Endothelial cell of umbilical vein (primary cell): ENCODE results near the gene MED12L. TPM values are rescaled to one million over a fixed set of nuclear protein-coding genes. Genes with fewer than 3 reads are reported as not detected.

ENCODE experiments used
- BruUV-seq: library from RNA; stranded (reverse); fragments of 400-500 nt; replicated peaks from 2 replicates; lab custom pipeline; 2021; lab: Mats Ljungman, UMichigan
- CTCF ChIA-PET: fragments of 300-600, 350-600 bp; sonication (Branson Sonifier 250); formaldehyde crosslinking; loops from one replicate; lab custom pipeline; 2021; ENCODE audit warnings: antibody characterized with exemption, inconsistent platforms; lab: Charles Lee
- POLR2A ChIA-PET: fragments of 300-600, 350-600 bp; sonication (Branson Sonifier 250); formaldehyde crosslinking; loops from one replicate; lab custom pipeline; 2021; ENCODE audit warnings: antibody characterized with exemption, inconsistent platforms; lab: Charles Lee
- DNase-seq: peaks from one replicate; pipeline ENCODE4 v3.0.0-alpha.2; 2011; ENCODE audit warnings: low read depth, low spot score
- FAIRE-seq: peaks from 2 replicates; lab custom pipeline; 2011; peaks lifted over from hg19 to GRCh38; lab: Jason Lieb, UNC
- H2AFZ ChIP-seq: 2 replicates; pipeline ENCODE4 v1.6.0; 2012; ENCODE audit warnings: low read depth, low read length, control low read depth, inconsistent platforms
- H3K27ac ChIP-seq: 2 replicates; pipeline ENCODE4 v1.5.1; 2011; ENCODE audit warnings: low read depth, mild to moderate bottlenecking, control low read depth, low read length, moderate library complexity; ENCODE audit not compliant: insufficient read depth
- H3K27me3 ChIP-seq, 2 experiments: 2 replicates each; pipeline versions ENCODE4 v1.6.0 to v1.6.1; 2011; ENCODE audit warnings: low read length in 2 of 2, mixed read lengths in 1 of 2; ENCODE audit not compliant: control insufficient read depth in 2 of 2, insufficient read depth in 2 of 2
- H3K36me3 ChIP-seq, 2 experiments: 2 replicates in 1 of 2; 3 replicates in 1 of 2; pipeline ENCODE4 v1.5.1; 2011; ENCODE audit warnings: low read length in 2 of 2, mild to moderate bottlenecking in 1 of 2, moderate library complexity in 1 of 2; ENCODE audit not compliant: control insufficient read depth in 2 of 2, insufficient read depth in 2 of 2; ENCODE audit errors: extremely low read depth in 1 of 2
- H3K4me1 ChIP-seq: 3 replicates; pipeline ENCODE4 v1.5.1; 2011; ENCODE audit warnings: mild to moderate bottlenecking, low read length; ENCODE audit not compliant: control insufficient read depth, insufficient read depth; ENCODE audit errors: extremely low read depth
- H3K4me2 ChIP-seq: 2 replicates; pipeline ENCODE4 v1.6.1; 2011; ENCODE audit warnings: low read length, control low read depth, mixed read lengths; ENCODE audit not compliant: insufficient read depth
- H3K4me3 ChIP-seq, 3 experiments: fragments of 200-600 bp in 1 of 3; sonication (generic), shearing (Covaris generic) in 1 of 3; replicated peaks in 1 of 3; 2 replicates each; pipeline ENCODE4 v1.5.1; 2011 to 2016; ENCODE audit warnings: control low read depth in 3 of 3, low read length in 3 of 3, mild to moderate bottlenecking in 2 of 3, inconsistent platforms in 1 of 3, low read depth in 1 of 3, moderate library complexity in 1 of 3; ENCODE audit not compliant: insufficient read depth in 1 of 3
- H3K79me2 ChIP-seq: 2 replicates; pipeline ENCODE4 v1.6.0; 2012; ENCODE audit warnings: low read length, inconsistent platforms; ENCODE audit not compliant: control insufficient read depth, insufficient read depth
- H3K9ac ChIP-seq: replicated peaks from 2 replicates; pipeline ENCODE3; 2011; ENCODE audit warnings: low read length, control low read depth; ENCODE audit not compliant: insufficient read depth; ENCODE audit errors: extremely low read depth
- H3K9me1 ChIP-seq: replicated peaks from 3 replicates; pipeline ENCODE4 v1.6.0; 2011; ENCODE audit warnings: mild to moderate bottlenecking, low read length; ENCODE audit not compliant: control insufficient read depth, insufficient read depth; ENCODE audit errors: extremely low read depth
- H3K9me3 ChIP-seq: replicated peaks from 2 replicates; pipeline ENCODE4 v1.5.1; 2012; ENCODE audit warnings: low read length, inconsistent platforms; ENCODE audit not compliant: control insufficient read depth, insufficient read depth
- H4K20me1 ChIP-seq: replicated peaks from 2 replicates; pipeline ENCODE3; 2011; ENCODE audit warnings: mild to moderate bottlenecking, low read length; ENCODE audit not compliant: control insufficient read depth, insufficient read depth; ENCODE audit errors: extremely low read depth
- EZH2 ChIP-seq: IDR thresholded peaks from 2 replicates; pipeline ENCODE4 v1.6.1; 2012; ENCODE audit warnings: borderline replicate concordance, low read depth, mild to moderate bottlenecking, moderate library complexity, low read length, inconsistent platforms; ENCODE audit not compliant: severe bottlenecking
- FOS ChIP-seq: IDR thresholded peaks from 2 replicates; pipeline ENCODE4 v1.6.1; 2011; ENCODE audit warnings: mild to moderate bottlenecking, low read length, moderate library complexity, borderline replicate concordance; ENCODE audit not compliant: insufficient read depth
- GATA2 ChIP-seq: IDR thresholded peaks from 2 replicates; pipeline ENCODE4 v1.7.0; 2011; ENCODE audit warnings: low read depth, mild to moderate bottlenecking, moderate library complexity, mixed read lengths, low read length; ENCODE audit not compliant: insufficient read length, insufficient read depth
- JUN ChIP-seq: IDR thresholded peaks from 2 replicates; pipeline ENCODE4 v1.6.1; 2011; ENCODE audit warnings: borderline replicate concordance, low read depth; ENCODE audit not compliant: insufficient read length, insufficient read depth
- POLR2A ChIP-seq: IDR thresholded peaks from 2 replicates; pipeline ENCODE4 v1.6.1; 2012; ENCODE audit warnings: low read depth, mild to moderate bottlenecking, control low read depth, low read length
- POLR2AphosphoS5 ChIP-seq: IDR thresholded peaks from 2 replicates; pipeline ENCODE4 v1.6.1; 2012; ENCODE audit warnings: low read depth, mild to moderate bottlenecking, control low read depth, low read length, moderate library complexity; ENCODE audit not compliant: insufficient read depth
- dilution Hi-C: fragments of 300-500 bp; cut with MboI; formaldehyde crosslinking; loops from one replicate; pipeline ENCODE4 v1.15.0; 2019; ENCODE audit warnings: low sequenced_read_pairs; ENCODE audit not compliant: extremely low pct_ligation_motif_present
- intact Hi-C: fragments of 100-400 bp; cut with micrococcal nuclease; formaldehyde crosslinking; loops from one replicate; pipeline ENCODE4 v1.10.0; 2022
- polyA plus RNA-seq, 4 experiments: library from polyadenylated mRNA; depleted of rRNA in 3 of 4; stranded (reverse) in 3 of 4; unstranded in 1 of 4; fragments of >200 nt; gene quantifications; 2 replicates each; pipeline versions ENCODE4 v1.2.1 to v1.2.3, GENCODE V29; 2011 to 2012; ENCODE audit warnings: missing spikeins in 1 of 4
- total RNA-seq: library from RNA; stranded (reverse); gene quantifications from 2 replicates; pipeline ENCODE4 v1.2.3, GENCODE V29; 2021
- TF ChIP-seq, protein P1 (sequence below): IDR thresholded peaks from 2 replicates; pipeline ENCODE4 v1.6.1; 2011; ENCODE audit not compliant: insufficient read depth, insufficient read length

MED12L gene
- total and polyA plus RNA-seq, 2 donors (not counting 3 experiments of a cell fraction or from before 2014, with no cell fraction given): 0.03 to 0.27 TPM

DNA sequence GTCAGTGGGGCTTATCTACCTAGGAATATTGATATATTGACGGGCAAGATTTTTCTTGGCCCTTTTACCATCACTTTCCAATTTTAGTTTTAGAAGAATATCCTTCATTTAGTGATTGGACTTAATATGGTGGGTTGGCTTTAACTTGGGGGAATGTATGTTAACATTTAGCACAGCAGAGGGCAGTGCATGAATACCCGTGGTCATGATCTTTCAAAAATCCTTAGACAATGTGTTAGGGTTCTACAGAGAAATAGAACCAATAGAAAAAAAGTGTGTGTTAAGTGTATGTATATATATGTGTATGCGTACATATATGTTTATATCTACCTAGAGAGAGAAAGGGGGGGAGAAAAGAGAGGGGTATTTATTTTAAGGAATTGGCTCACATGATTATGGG lies 80.7 kb downstream of the MED12L start:
- no peaks in the 10 kb centered on the region for H3K79me2 ChIP-seq
- no peaks in the 10 kb centered on the region for H3K36me3 ChIP-seq
- H3K4me3 ChIP-seq: no peak overlapping the region
- TF ChIP-seq JUN: no peak
- no peak for TF ChIP-seq EZH2
- TF ChIP-seq, protein P1, sequence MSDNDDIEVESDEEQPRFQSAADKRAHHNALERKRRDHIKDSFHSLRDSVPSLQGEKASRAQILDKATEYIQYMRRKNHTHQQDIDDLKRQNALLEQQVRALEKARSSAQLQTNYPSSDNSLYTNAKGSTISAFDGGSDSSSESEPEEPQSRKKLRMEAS: no peak
- no peak for TF ChIP-seq GATA2
- TF ChIP-seq POLR2AphosphoS5: no peak
- TF ChIP-seq POLR2A: no peak
- no peak for TF ChIP-seq FOS
- no peaks in the 10 kb centered on the region for H4K20me1 ChIP-seq
- dilution Hi-C loops (no loop called here), intact Hi-C loops (loop anchor here (5.0 kb wide), 2 partner anchors 161 to 676 kb away; partner anchors contain the start of gene P2RY13)
- no peak overlapping the region for H3K27ac ChIP-seq
- no peak overlapping the region for H3K4me2 ChIP-seq
- ChIA-PET CTCF (interaction anchor here (3.2 to 3.6 kb wide), 2 partner anchors 62 to 116 kb away, joined by 24 to 98 read pairs; partner anchors contain the start of gene P2RY14), POLR2A (no interaction called here)
- BruUV-seq: no TSS peak
- H3K27me3 ChIP-seq: peaks cover 0 to 2% of the 10 kb centered on the region in 2 experiments
- DNase-seq (no peak), FAIRE-seq (no peak)
- no peaks in the 10 kb centered on the region for H3K9me1 ChIP-seq
- H3K4me1 ChIP-seq: no peaks in the 10 kb centered on the region
- no peaks in the 10 kb centered on the region for H3K9me3 ChIP-seq
- H2AFZ ChIP-seq: no peak overlapping the region
- H3K9ac ChIP-seq: no peak overlapping the region
